Measurements from ENCODE around the gene LSR. TPM values are rescaled to one million over a fixed set of nuclear protein-coding genes. Genes with fewer than 3 reads are reported as not detected.
"Not testable (repeated sequence)": the region's sequence is repeated elsewhere in the genome, so short reads cannot be mapped to it uniquely, and the experiment has no call there.

LSR gene
- total RNA-seq, 1 donor from 2014 or later = 78.5 TPM

- TF ChIP-seq CTCF (conservative IDR thresholded peaks at IDR 0.05) = no peak
- Mint-ChIP-seq H3K27ac (no peak overlapping the region), H3K36me3 (peaks cover 6% of the 10 kb centered on the region), H3K9me3 (no peaks in the 10 kb centered on the region), H3K4me1 (ENCODE audit: unreplicated experiment) (peaks cover 4% of the 10 kb centered on the region), H3K4me3 (no peak overlapping the region), H3K27me3 (peaks cover 7% of the 10 kb centered on the region)
- DNase-seq (ENCODE audit: extremely low spot score, unreplicated experiment) = no peak
Measured at GRCh38 chr19:35279374-35279773, 30.6 kb downstream of the LSR start.

- Mint-ChIP-seq H3K27me3 (peaks cover 7% of the 10 kb centered on the region), H3K9me3 (no peaks in the 10 kb centered on the region), H3K27ac (no peak overlapping the region), H3K36me3 (peaks cover 6% of the 10 kb centered on the region), H3K4me3 (no peak overlapping the region), H3K4me1 (ENCODE audit: unreplicated experiment) (peaks cover 4% of the 10 kb centered on the region)
- DNase-seq (ENCODE audit: extremely low spot score, unreplicated experiment) = no peak
- no peak for TF ChIP-seq CTCF (conservative IDR thresholded peaks at IDR 0.05)
Measured at GRCh38 chr19:35279985-35280821, 31.4 kb downstream of the LSR start.

GRCh38 chr19:35281303-35281702 is 32.5 kb downstream of the LSR start:
- TF ChIP-seq CTCF (conservative IDR thresholded peaks at IDR 0.05) = no peak
- no peak for DNase-seq (ENCODE audit: extremely low spot score, unreplicated experiment)
- H3K27ac Mint-ChIP-seq = no peak overlapping the region
- peaks cover 7% of the 10 kb centered on the region for H3K27me3 Mint-ChIP-seq
- H3K36me3 Mint-ChIP-seq = no peaks in the 10 kb centered on the region
- H3K4me1 Mint-ChIP-seq (ENCODE audit: unreplicated experiment) = peaks cover 4% of the 10 kb centered on the region
- no peaks in the 10 kb centered on the region for H3K9me3 Mint-ChIP-seq
- no peak overlapping the region for H3K4me3 Mint-ChIP-seq

- no peak for TF ChIP-seq CTCF (conservative IDR thresholded peaks at IDR 0.05)
- no peaks in the 10 kb centered on the region for H3K36me3 Mint-ChIP-seq
- H3K4me3 Mint-ChIP-seq = no peak overlapping the region
- peaks cover 7% of the 10 kb centered on the region for H3K27me3 Mint-ChIP-seq
- no peak for DNase-seq (ENCODE audit: extremely low spot score, unreplicated experiment)
- H3K9me3 Mint-ChIP-seq = no peaks in the 10 kb centered on the region
- H3K4me1 Mint-ChIP-seq (ENCODE audit: unreplicated experiment) = peaks cover 4% of the 10 kb centered on the region
- H3K27ac Mint-ChIP-seq = no peak overlapping the region
Measured at GRCh38 chr19:35284153-35285094, 35.6 kb downstream of the LSR start.

- peaks cover 7% of the 10 kb centered on the region for H3K27me3 Mint-ChIP-seq
- no peaks in the 10 kb centered on the region for H3K9me3 Mint-ChIP-seq
- DNase-seq (ENCODE audit: extremely low spot score, unreplicated experiment) = no peak
- H3K27ac Mint-ChIP-seq = no peak overlapping the region
- H3K4me3 Mint-ChIP-seq = no peak overlapping the region
- peaks cover 4% of the 10 kb centered on the region for H3K4me1 Mint-ChIP-seq (ENCODE audit: unreplicated experiment)
- no peaks in the 10 kb centered on the region for H3K36me3 Mint-ChIP-seq
- TF ChIP-seq CTCF (conservative IDR thresholded peaks at IDR 0.05) = no peak
Measured at GRCh38 chr19:35285095-35285449, 36.3 kb downstream of the LSR start.

GRCh38 chr19:35285465-35285864 is 36.7 kb downstream of the LSR start:
- not testable (repeated sequence) for H3K4me1 Mint-ChIP-seq (ENCODE audit: unreplicated experiment); DNase-seq (ENCODE audit: extremely low spot score, unreplicated experiment); H3K4me3 Mint-ChIP-seq; H3K27me3 Mint-ChIP-seq; H3K36me3 Mint-ChIP-seq; H3K27ac Mint-ChIP-seq; H3K9me3 Mint-ChIP-seq

- not testable (repeated sequence) for H3K27me3 Mint-ChIP-seq; H3K4me1 Mint-ChIP-seq (ENCODE audit: unreplicated experiment); H3K9me3 Mint-ChIP-seq; H3K36me3 Mint-ChIP-seq; DNase-seq (ENCODE audit: extremely low spot score, unreplicated experiment); H3K4me3 Mint-ChIP-seq; H3K27ac Mint-ChIP-seq
Measured at GRCh38 chr19:35286101-35286500, 37.3 kb downstream of the LSR start.

Measured in type B pancreatic cell (in vitro differentiated cells).